ENCODE measurements around the gene LRP11. TPM values are rescaled to one million over a fixed set of nuclear protein-coding genes. Genes with fewer than 3 reads are reported as not detected.
A peak's percentile ranks its signal among the peaks of the same experiment; 100 is the strongest.
"Not testable (repeated sequence)": the region's sequence is repeated elsewhere in the genome, so short reads cannot be mapped to it uniquely, and the experiment has no call there.

Gene LRP11, protein sequence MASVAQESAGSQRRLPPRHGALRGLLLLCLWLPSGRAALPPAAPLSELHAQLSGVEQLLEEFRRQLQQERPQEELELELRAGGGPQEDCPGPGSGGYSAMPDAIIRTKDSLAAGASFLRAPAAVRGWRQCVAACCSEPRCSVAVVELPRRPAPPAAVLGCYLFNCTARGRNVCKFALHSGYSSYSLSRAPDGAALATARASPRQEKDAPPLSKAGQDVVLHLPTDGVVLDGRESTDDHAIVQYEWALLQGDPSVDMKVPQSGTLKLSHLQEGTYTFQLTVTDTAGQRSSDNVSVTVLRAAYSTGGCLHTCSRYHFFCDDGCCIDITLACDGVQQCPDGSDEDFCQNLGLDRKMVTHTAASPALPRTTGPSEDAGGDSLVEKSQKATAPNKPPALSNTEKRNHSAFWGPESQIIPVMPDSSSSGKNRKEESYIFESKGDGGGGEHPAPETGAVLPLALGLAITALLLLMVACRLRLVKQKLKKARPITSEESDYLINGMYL
- total RNA-seq = 10 to 100 TPM; 34.3 to 39.5 TPM
- polyA plus RNA-seq = 10 to 100 TPM; 15.8 to 18.7 TPM
- long read RNA-seq, donor 1, transcript LRP11-201 (7 exons, 3,260 nt) = major isoform, 12 of 14 reads
- long read RNA-seq, donor 1, partial matches to known transcripts = 0 of 14 reads
- long read RNA-seq, donor 1, other reads (novel, unspliced or antisense) = 0 of 14 reads
- long read RNA-seq, donor 2, partial matches to known transcripts = 0 of 1 reads
- long read RNA-seq, donor 2, other reads (novel, unspliced or antisense) = 0 of 1 reads
- long read RNA-seq, donor 3, partial matches to known transcripts = 0 of 1 reads
- long read RNA-seq, donor 3, other reads (novel, unspliced or antisense) = 0 of 1 reads
- long read RNA-seq, donor 4 = 0 reads
- long read RNA-seq, donor 5, partial matches to known transcripts = 0 of 3 reads
- long read RNA-seq, donor 5, other reads (novel, unspliced or antisense) = 0 of 3 reads

DNA sequence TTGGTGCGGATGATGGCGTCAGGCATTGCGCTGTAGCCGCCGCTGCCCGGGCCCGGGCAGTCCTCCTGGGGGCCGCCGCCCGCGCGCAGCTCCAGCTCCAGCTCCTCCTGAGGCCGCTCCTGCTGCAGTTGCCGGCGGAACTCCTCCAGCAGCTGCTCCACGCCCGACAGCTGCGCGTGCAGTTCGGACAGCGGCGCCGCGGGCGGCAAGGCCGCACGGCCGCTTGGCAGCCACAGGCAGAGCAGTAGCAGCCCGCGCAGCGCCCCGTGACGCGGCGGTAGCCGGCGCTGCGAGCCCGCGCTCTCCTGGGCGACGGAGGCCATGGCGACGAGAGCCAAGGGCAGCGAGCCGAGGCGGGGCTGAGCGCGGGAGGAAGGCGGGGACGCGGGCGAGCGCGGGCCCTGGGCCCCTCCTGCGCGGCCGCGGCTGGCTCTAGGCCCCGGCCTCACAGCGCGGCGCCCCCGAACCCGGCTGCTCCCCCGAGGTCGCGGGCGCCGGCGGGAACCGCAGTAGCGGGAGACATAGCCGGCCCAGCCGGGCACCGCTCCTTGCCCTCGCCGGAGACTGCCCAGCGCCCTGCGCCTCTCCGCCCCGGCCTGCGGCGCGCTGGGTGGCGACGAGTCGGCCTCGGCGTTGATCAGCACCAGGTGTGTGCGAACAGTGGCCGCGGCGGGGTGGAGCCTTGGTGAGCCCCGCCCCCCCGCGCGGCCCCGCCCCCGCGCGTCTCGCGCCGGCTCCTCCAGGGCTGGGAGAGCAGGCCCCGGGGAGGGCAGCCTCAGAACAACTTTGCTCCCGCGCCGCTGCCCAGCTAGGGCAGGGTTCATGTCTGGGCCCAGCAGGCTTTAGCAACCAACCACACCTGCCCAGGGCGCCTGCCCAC, at the start of gene LRP11:
TSS of gene LRP11 (minus strand) at position 662 of the 880 bp plus-strand sequence. CDS start at position 323, 339 bp downstream.
- WGBS, 2 donors = 0% methylated on average over 44 to 110 of the region's 110 CpGs
- Histone ChIP-seq H3K36me3 (ENCODE audit: control insufficient read depth in 4 of 4, insufficient read depth in 4 of 4, low read length in 4 of 4) (no peaks in the 10 kb centered on the region), H3K4me1 (ENCODE audit: control insufficient read depth in 5 of 5, insufficient read depth in 5 of 5, low read length in 5 of 5) (peaks cover 0 to 5% (median 2%) of the 10 kb centered on the region in 5 donors), H3K9ac (ENCODE audit: insufficient read depth in 1 of 2, low read length in 2 of 2) (peak within 1 kb of the TSS in 1 of 2 donors; percentile 85), H3K27me3 (ENCODE audit: control insufficient read depth in 3 of 3, insufficient read depth in 3 of 3, low read length in 2 of 3) (no peaks in the 10 kb centered on the region), H3K4me3 (peak within 1 kb of the TSS; percentile 76), H3K27ac (ENCODE audit: low read depth in 1 of 2, low read length in 1 of 2) (peak within 1 kb of the TSS; percentile 87 to 92), H3K9me3 (ENCODE audit: control insufficient read depth in 4 of 4, insufficient read depth in 3 of 4, low read length in 3 of 4) (peaks cover 0 to 2% (median 0%) of the 10 kb centered on the region in 4 donors)
- ATAC-seq (ENCODE audit: insufficient read depth, low FRiP score) (peak; percentile 87), DNase-seq (peak; percentile 84 to 88 (median 87))
- TF ChIP-seq, protein P1, sequence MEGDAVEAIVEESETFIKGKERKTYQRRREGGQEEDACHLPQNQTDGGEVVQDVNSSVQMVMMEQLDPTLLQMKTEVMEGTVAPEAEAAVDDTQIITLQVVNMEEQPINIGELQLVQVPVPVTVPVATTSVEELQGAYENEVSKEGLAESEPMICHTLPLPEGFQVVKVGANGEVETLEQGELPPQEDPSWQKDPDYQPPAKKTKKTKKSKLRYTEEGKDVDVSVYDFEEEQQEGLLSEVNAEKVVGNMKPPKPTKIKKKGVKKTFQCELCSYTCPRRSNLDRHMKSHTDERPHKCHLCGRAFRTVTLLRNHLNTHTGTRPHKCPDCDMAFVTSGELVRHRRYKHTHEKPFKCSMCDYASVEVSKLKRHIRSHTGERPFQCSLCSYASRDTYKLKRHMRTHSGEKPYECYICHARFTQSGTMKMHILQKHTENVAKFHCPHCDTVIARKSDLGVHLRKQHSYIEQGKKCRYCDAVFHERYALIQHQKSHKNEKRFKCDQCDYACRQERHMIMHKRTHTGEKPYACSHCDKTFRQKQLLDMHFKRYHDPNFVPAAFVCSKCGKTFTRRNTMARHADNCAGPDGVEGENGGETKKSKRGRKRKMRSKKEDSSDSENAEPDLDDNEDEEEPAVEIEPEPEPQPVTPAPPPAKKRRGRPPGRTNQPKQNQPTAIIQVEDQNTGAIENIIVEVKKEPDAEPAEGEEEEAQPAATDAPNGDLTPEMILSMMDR (IDR thresholded peaks at IDR 0.05; ENCODE audit: control extremely low read depth, extremely low read depth) = no peak

DNA sequence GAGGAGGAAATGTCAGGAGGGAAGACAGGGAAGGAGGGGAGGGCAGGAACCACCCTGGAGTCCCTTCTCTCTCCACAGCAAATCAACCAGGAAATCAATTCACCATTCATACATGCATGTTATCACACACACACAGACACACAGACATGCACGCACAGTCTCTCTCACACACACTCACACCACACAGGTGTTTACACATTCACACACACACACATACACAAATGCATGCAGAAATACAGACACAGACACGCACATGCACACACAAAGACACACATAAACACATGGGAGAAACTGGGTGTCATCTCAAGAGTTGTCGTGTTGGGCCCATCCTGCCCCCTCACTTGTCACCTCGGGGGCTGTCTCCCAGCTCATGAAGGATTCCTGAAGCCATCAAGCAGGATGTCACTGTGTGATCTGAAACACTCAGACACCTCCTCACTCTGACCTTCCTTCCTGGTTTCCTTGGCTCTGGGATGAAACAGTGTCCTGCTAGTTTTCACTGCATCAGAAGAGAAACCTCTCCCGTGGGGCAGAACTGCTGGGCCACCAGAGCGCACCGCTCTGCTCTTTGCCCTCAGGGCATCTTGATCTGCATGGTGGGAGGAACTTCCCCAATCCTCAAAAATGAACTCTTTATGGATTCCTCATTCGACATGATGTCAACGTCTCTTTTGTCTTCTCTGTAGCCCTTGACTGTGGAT, 49.5 kb upstream of the LRP11 start:
- no peak overlapping the region for H3K4me3 ChIP-seq
- peaks cover 0 to 2% (median 0%) of the 10 kb centered on the region in 4 donors for H3K9me3 ChIP-seq (ENCODE audit: control insufficient read depth in 4 of 4, insufficient read depth in 3 of 4, low read length in 3 of 4)
- TF ChIP-seq, protein P1 (IDR thresholded peaks at IDR 0.05; ENCODE audit: control extremely low read depth, extremely low read depth) = no peak
- ATAC-seq (ENCODE audit: insufficient read depth, low FRiP score) = no peak
- 68 to 69% methylated on average over 9 of the region's 9 CpGs for WGBS, 2 donors
- no peak for DNase-seq
- no peak overlapping the region for H3K27ac ChIP-seq (ENCODE audit: low read depth in 1 of 2, low read length in 1 of 2)
- H3K9ac ChIP-seq (ENCODE audit: insufficient read depth in 1 of 2, low read length in 2 of 2) = no peak overlapping the region
- no peaks in the 10 kb centered on the region for H3K27me3 ChIP-seq (ENCODE audit: control insufficient read depth in 3 of 3, insufficient read depth in 3 of 3, low read length in 2 of 3)
- H3K36me3 ChIP-seq (ENCODE audit: control insufficient read depth in 4 of 4, insufficient read depth in 4 of 4, low read length in 4 of 4) = no peaks in the 10 kb centered on the region
- no peaks in the 10 kb centered on the region for H3K4me1 ChIP-seq (ENCODE audit: control insufficient read depth in 5 of 5, insufficient read depth in 5 of 5, low read length in 5 of 5)

DNA sequence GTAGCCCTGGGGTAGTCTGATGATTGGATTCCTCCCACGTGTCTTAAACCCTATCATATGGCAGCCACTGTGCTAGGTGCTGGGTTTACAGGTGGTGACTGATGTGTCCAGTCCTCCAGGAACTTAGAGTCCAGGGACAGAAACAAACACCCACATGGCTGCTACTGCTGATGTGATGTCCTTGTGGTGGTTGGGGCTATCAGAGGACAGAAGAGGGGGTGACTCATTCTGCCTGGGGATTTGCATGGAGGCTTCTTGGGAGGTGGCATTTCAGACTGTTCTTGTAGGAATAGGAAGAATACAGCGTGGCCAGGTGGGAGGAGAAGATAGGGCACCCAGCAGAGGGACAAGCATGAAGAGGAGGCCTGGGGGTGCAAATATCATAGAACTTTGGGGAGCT, 48.9 kb upstream of the LRP11 start:
- ATAC-seq (ENCODE audit: insufficient read depth, low FRiP score) (peak; percentile 6), DNase-seq (no peak)
- H3K27me3 ChIP-seq (ENCODE audit: control insufficient read depth in 3 of 3, insufficient read depth in 3 of 3, low read length in 2 of 3) = no peaks in the 10 kb centered on the region
- H3K4me1 ChIP-seq (ENCODE audit: control insufficient read depth in 5 of 5, insufficient read depth in 5 of 5, low read length in 5 of 5) = no peaks in the 10 kb centered on the region
- no peak overlapping the region for H3K9ac ChIP-seq (ENCODE audit: insufficient read depth in 1 of 2, low read length in 2 of 2)
- WGBS, 2 donors = 79 to 83% methylated on average over 2 of the region's 2 CpGs
- TF ChIP-seq, protein P1 (IDR thresholded peaks at IDR 0.05; ENCODE audit: control extremely low read depth, extremely low read depth) = no peak
- H3K9me3 ChIP-seq (ENCODE audit: control insufficient read depth in 4 of 4, insufficient read depth in 3 of 4, low read length in 3 of 4) = peaks cover 0 to 5% (median 0%) of the 10 kb centered on the region in 4 donors
- no peaks in the 10 kb centered on the region for H3K36me3 ChIP-seq (ENCODE audit: control insufficient read depth in 4 of 4, insufficient read depth in 4 of 4, low read length in 4 of 4)
- H3K4me3 ChIP-seq = no peak overlapping the region
- H3K27ac ChIP-seq (ENCODE audit: low read depth in 1 of 2, low read length in 1 of 2) = no peak overlapping the region

DNA sequence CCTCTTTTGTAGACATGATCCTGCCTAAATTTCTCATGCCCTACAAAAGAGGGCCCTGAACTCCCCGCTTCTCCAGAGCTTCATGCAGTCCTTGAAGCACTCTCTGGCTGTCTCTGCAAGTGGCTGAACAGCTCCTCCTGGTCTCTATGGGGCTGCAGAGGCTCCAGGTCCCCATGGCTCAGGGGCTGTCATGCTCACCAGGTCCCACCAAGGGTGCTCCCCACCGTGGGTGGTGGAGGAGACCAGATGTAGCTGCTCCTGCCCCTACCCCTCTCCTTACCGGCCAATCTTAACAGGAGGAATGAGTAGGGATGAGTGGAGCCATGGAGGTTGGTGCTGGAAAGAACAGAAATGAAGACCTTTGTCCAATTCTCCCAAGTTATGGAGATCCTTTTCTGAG, 48.5 kb upstream of the LRP11 start:
- not testable (repeated sequence) for DNase-seq; H3K9ac ChIP-seq (ENCODE audit: insufficient read depth in 1 of 2, low read length in 2 of 2); H3K27me3 ChIP-seq (ENCODE audit: control insufficient read depth in 3 of 3, insufficient read depth in 3 of 3, low read length in 2 of 3); H3K4me3 ChIP-seq; H3K4me1 ChIP-seq (ENCODE audit: control insufficient read depth in 5 of 5, insufficient read depth in 5 of 5, low read length in 5 of 5); H3K27ac ChIP-seq (ENCODE audit: low read depth in 1 of 2, low read length in 1 of 2); ATAC-seq (ENCODE audit: insufficient read depth, low FRiP score); H3K9me3 ChIP-seq (ENCODE audit: control insufficient read depth in 4 of 4, insufficient read depth in 3 of 4, low read length in 3 of 4); H3K36me3 ChIP-seq (ENCODE audit: control insufficient read depth in 4 of 4, insufficient read depth in 4 of 4, low read length in 4 of 4)
- WGBS, 2 donors = 85 to 87% methylated on average over 3 of the region's 3 CpGs

Data from lung (tissue), 16 donors.